T-helper 17 cell (primary cell): ENCODE measurements around the gene CRELD1. TPM values are rescaled to one million over a fixed set of nuclear protein-coding genes. Genes with fewer than 3 reads are reported as not detected.
A peak's percentile ranks its signal among the peaks of the same experiment; 100 is the strongest.
"Not testable (repeated sequence)": the region's sequence is repeated elsewhere in the genome, so short reads cannot be mapped to it uniquely, and the experiment has no call there.

ENCODE experiments used
- ATAC-seq: fragments of 150-1000 bp; cut with Tn5 transposase; 2 replicates; pipeline ENCODE4 v1.10.0; 2021; ENCODE audit warnings: mild to moderate bottlenecking, moderate library complexity
- DNase-seq, 3 donors: peaks; one replicate each; pipeline versions ENCODE4 v3.0.0 to v3.0.0-alpha.2; 2020 to 2021
- H3K9me3 ChIP-seq: one replicate; pipeline ENCODE4 v1.7.0; 2013; ENCODE audit warnings: low read length, mild to moderate bottlenecking; ENCODE audit not compliant: control insufficient read depth, poor library complexity, severe bottlenecking
- H3K27ac Mint-ChIP-seq: one replicate; pipeline ENCODE4 v1.8.0; 2022; ENCODE audit warnings: mild to moderate bottlenecking, moderate library complexity, mixed read lengths
- H3K27me3 Mint-ChIP-seq: one replicate; pipeline ENCODE4 v1.8.0; 2022; ENCODE audit warnings: mixed read lengths
- H3K36me3 Mint-ChIP-seq: one replicate; pipeline ENCODE4 v1.8.0; 2022; ENCODE audit warnings: low read depth, mixed read lengths
- H3K4me1 Mint-ChIP-seq: one replicate; pipeline ENCODE4 v1.8.0; 2022; ENCODE audit warnings: mild to moderate bottlenecking, mixed read lengths
- H3K4me3 Mint-ChIP-seq: one replicate; pipeline ENCODE4 v1.8.0; 2022; ENCODE audit warnings: mild to moderate bottlenecking, moderate library complexity, mixed read lengths
- total RNA-seq, 4 donors: library from RNA in 2 of 4; stranded (reverse) in 2 of 4; gene quantifications; one replicate each; pipeline ENCODE4 v1.2.3 and lab custom pipeline; 2022 to 2026

Gene CRELD1
- total RNA-seq, 2 donors from 2014 or later, result 15.5 to 20.0 TPM

DNA sequence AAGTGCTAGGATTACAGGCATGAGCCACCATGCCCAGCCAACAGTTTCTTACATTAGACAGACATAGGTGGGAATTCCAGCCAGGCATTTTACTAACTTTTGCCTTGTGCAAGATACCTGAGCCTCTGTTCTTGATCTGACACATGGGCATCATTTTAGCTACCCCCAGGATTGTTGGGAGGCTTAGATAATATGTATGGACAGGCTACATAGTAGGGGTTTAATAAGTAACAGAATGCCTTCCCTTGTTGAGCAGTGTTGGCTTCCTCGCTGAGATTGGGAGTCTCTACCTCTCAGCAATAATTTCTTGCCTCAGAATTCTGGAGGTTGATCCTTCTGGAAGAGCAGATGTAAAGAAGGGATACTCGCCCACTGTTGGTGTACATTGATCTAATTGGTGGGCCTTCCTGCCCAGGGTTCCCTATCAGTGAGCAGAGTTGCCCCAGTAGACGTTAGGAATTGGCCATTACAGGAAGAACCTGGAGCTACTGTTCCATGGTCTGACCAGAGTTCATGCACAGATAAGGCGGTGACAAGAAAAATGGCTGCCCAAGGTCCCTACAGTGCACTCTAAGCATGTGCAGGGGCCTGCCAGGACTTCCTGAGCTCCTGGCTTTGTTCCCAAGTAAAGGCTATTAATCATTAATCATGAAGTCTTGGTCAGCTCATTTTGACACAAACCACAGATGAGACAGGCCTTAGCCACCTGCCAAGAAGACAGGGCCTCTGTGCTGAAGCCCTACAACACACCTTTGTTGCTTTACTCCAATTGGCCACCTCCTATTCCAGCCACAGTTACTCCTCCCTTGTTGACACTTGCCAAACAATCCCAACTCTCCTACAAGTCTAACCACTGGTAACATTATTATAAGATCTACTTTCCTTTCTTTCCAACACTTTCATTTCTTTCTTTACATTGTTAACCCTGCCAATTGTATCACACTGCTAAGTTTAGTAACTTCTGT is 35.9 kb upstream of the CRELD1 start:
- no peaks in the 10 kb centered on the region for H3K9me3 ChIP-seq
- DNase-seq (no peak), ATAC-seq (no peak)
- Mint-ChIP-seq H3K36me3 (peaks cover 5% of the 10 kb centered on the region), H3K4me1 (peaks cover 46% of the 10 kb centered on the region), H3K4me3 (no peak overlapping the region), H3K27me3 (no peaks in the 10 kb centered on the region), H3K27ac (peak overlapping the region; percentile 63)

DNA sequence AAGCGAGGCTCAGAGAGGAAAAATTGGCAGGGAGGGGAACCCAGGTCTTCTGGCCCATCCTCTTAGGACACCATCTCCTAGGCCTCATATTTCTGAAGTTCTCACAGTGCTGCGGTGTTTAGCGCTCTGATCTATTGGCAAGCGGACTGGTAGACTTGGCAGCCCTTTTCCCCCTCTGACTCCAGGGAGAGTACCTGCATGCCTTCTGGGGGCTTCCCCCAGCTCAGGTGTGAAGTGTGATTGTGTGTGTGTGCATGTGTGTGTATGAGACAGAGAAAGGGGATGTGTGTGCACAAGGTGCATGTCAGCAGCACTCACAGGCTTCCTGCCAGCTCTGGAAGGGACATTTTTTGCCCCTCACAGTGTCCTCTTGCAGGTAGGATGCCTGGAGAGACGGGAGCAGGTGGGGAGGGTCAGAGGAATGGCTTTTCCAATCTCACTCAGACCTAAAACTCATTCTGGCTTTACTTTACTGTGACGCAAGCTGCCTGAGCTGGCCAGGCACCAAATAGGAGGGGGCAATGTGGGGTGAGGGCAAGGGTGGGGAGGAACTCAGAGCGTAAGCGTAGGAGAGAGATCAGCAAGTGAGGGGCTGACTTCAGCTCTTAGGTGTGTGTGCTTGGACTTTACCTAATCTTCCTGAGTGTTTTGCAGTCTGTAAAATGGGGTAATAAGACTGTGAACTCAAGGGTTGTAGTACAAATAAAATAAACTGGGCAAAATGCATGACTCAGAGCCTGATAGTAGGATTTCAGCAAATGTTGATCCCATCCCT is 35.0 kb upstream of the CRELD1 start:
- DNase-seq (no peak), ATAC-seq (no peak)
- no peak overlapping the region for H3K4me3 Mint-ChIP-seq
- no peaks in the 10 kb centered on the region for H3K36me3 Mint-ChIP-seq
- H3K27me3 Mint-ChIP-seq, result no peaks in the 10 kb centered on the region
- H3K9me3 ChIP-seq, result no peaks in the 10 kb centered on the region
- peak overlapping the region; percentile 63 for H3K27ac Mint-ChIP-seq
- H3K4me1 Mint-ChIP-seq, result peaks cover 50% of the 10 kb centered on the region

DNA sequence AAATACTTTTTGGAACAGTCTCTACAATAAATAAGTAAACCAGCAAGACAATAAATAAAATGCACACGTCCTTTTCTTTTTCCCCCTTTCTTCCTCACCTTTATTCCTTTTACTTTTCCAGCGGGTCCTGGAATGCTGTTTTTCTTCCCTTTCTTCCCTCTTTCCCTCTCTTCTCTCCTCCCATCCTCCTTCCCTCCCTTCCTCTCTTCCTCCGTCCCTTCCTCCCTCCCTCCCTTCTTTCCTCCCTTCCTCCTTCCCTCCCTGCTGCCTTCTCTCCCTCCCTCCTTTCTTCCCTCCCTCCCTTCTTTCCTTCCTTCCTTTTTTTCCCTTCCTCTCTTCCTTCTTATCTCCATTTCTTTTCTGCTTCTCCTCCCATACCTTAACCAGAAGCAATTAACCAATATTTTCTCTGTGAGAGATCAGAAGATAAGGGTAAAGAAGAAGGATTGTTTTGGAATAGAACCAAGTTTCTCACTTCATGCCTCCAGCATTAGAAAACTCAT is 34.3 kb upstream of the CRELD1 start:
- Mint-ChIP-seq H3K27me3 (no peaks in the 10 kb centered on the region), H3K27ac (no peak overlapping the region), H3K4me3 (no peak overlapping the region), H3K4me1 (peaks cover 51% of the 10 kb centered on the region), H3K36me3 (no peaks in the 10 kb centered on the region)
- H3K9me3 ChIP-seq, result no peaks in the 10 kb centered on the region
- ATAC-seq (no peak), DNase-seq (no peak)

DNA sequence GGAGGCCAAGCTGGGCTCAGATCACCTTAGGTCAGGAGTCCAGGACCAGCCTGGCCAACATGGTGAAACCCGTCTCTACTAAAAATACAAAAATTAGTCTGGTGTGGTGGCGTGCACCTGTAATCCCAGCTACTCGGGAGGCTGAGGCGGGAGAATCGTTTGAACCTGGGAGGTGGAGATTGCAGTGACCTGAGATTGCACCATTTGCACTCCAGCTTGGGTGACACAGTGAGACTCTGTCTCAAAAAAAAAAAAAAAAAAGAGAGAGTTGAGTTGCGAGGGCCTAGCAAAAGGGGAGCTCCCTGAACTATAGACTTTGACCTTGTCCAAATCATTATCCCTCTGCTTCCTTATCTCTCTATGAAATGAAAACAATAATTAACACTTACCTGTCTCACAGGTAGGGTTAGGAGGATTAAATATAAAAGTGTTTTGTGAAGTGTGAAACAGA is 32.6 kb upstream of the CRELD1 start:
- peak overlapping the region; percentile 79 for H3K4me3 Mint-ChIP-seq
- H3K27ac Mint-ChIP-seq, result peak overlapping the region; percentile 79
- H3K4me1 Mint-ChIP-seq, result peaks cover 41% of the 10 kb centered on the region
- H3K27me3 Mint-ChIP-seq, H3K9me3 ChIP-seq, ATAC-seq, DNase-seq, H3K36me3 Mint-ChIP-seq: not testable (repeated sequence)

DNA sequence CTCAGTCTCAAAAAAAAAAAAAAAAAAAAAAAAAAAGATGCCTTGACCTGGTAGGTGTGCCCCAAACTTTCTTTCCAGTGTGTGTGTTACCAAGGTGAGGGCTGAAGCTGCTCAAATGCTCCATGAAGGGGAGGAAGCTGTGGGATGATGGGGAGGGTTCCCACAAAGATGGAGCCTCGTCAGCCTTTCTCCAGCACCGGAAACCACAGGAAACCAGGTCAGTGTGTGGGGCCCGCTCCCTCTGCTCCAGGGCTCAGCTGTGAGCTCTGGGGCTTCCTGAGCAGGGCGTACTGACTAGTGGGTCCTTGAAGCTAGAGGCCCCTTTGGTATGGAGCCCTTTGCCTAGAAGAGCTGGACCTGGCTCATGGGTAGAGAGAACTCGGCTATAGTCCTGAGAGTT is 31.7 kb upstream of the CRELD1 start:
- peak in 1 of 3 donors; percentile 43 for DNase-seq
- peak; percentile 72 for ATAC-seq
- H3K4me3 Mint-ChIP-seq, result peak overlapping the region; percentile 79

DNA sequence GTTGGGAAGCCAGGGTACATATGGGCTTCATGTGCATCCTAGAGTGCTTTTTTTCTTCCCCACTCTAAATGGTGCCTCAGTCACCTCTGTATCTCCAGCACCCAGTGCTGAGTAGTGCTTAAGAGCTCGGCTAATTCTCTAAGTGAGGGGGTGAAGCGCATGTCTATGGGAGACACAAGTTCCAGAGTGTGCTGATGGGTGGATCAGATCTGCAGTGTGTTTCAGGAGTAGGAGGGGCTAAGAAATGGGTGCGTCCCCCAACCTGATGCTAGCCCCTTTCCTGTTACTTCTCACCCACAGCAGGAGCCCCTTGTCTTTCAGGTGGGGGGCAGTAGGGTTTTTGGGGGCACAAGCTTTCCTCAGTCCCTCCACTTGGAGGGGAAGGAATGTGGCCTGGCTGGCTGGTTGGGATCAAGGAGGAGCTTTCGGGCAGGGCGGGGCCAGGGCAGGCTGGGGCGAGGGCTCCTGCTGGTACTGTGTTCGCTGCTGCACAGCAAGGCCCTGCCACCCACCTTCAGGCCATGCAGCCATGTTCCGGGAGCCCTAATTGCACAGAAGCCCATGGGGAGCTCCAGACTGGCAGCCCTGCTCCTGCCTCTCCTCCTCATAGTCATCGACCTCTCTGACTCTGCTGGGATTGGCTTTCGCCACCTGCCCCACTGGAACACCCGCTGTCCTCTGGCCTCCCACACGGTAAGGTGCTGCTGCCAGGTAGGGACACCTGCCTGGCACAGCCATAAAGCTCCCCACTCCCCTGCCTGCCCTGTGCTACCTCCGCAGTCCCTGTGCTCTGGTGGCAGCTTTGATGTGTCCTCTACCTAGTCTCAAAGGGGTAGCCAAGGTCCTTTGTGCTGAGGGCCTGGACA is 31.0 kb upstream of the CRELD1 start, which contains the start of gene IL17RE:
IL17RE (plus strand) TSS at position 477 of the 866 bp plus-strand sequence; CDS start at position 562, 85 bp downstream.
- H3K36me3 Mint-ChIP-seq, result no peaks in the 10 kb centered on the region

More for the DNA sequence above, 31.7 kb upstream of the CRELD1 start:
- Mint-ChIP-seq H3K36me3 (no peaks in the 10 kb centered on the region), H3K4me1 (peaks cover 41% of the 10 kb centered on the region), H3K27ac (peak overlapping the region; percentile 79), H3K27me3 (no peaks in the 10 kb centered on the region)
- no peaks in the 10 kb centered on the region for H3K9me3 ChIP-seq

DNA sequence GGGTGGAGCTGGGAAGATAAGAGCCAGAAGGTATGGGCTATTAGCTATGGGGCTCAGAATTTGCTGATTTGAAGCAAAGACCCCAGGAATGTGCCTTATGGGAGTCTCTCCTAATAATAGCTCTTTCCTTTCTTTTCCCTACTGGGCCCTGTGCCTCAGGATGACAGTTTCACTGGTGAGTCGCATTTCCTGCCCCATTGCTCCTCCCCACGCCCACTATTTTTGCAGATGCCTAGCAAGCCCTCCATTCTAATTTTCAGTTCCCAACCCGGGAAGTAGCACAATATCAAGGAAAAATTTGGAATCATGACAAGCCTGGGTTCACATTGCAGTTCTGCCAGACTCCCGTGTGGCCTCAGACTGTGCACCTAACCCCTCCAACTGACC is 30.4 kb upstream of the CRELD1 start:
- H3K27me3 Mint-ChIP-seq, result no peaks in the 10 kb centered on the region
- peaks cover 39% of the 10 kb centered on the region for H3K4me1 Mint-ChIP-seq
- H3K9me3 ChIP-seq, result no peaks in the 10 kb centered on the region
- no peaks in the 10 kb centered on the region for H3K36me3 Mint-ChIP-seq
- peak overlapping the region; percentile 79 for H3K4me3 Mint-ChIP-seq
- H3K27ac Mint-ChIP-seq, result peak overlapping the region; percentile 79
- ATAC-seq (no peak), DNase-seq (no peak)

More for the DNA sequence above, 31.0 kb upstream of the CRELD1 start, which contains the start of gene IL17RE:
- peak within 1 kb of the TSS; percentile 79 for H3K27ac Mint-ChIP-seq
- H3K27me3 Mint-ChIP-seq, result no peaks in the 10 kb centered on the region
- peak within 1 kb of the TSS; percentile 79 for H3K4me3 Mint-ChIP-seq
- H3K4me1 Mint-ChIP-seq, result peaks cover 39% of the 10 kb centered on the region
- H3K9me3 ChIP-seq, result no peaks in the 10 kb centered on the region
- no peak for DNase-seq
- peak; percentile 84 for ATAC-seq

DNA sequence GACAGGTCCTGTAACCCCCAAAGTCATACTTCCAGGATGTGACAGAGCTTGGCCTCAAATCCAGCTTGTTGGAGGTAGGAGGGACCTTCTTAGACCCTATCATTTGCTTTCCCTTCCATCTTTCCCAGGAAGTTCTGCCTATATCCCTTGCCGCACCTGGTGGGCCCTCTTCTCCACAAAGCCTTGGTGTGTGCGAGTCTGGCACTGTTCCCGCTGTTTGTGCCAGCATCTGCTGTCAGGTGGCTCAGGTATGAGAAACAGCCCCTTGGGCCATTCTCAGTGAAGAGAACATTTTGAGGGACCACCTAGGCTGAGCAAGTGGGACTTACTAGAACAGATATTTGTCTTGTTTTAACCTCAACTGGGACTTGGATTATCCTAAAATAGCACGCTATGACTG is 29.7 kb upstream of the CRELD1 start:
- no peaks in the 10 kb centered on the region for H3K36me3 Mint-ChIP-seq
- H3K4me3 Mint-ChIP-seq, result peak overlapping the region; percentile 79
- H3K9me3 ChIP-seq, result no peaks in the 10 kb centered on the region
- DNase-seq, result no peak
- no peaks in the 10 kb centered on the region for H3K27me3 Mint-ChIP-seq
- no peak for ATAC-seq
- no peak overlapping the region for H3K27ac Mint-ChIP-seq
- peaks cover 38% of the 10 kb centered on the region for H3K4me1 Mint-ChIP-seq

DNA sequence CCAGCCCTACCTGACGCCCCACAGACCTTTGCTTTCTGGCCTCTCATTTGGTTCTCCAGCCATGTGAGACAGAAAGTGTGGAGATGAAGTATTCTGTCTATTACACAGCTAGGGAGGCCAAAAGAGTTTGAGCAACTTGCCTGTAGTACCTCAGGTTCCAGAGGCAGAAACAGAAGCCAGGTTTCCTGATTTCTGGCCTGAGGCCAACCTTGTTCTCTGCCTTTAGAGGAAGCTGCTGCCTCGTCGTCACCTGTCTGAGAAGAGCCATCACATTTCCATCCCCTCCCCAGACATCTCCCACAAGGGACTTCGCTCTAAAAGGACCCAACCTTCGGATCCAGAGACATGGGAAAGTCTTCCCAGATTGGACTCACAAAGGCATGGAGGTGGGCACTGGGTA is 27.2 kb upstream of the CRELD1 start:
- peaks cover 4% of the 10 kb centered on the region for H3K36me3 Mint-ChIP-seq
- no peaks in the 10 kb centered on the region for H3K27me3 Mint-ChIP-seq
- peaks cover 43% of the 10 kb centered on the region for H3K4me1 Mint-ChIP-seq
- DNase-seq (no peak), ATAC-seq (no peak)
- no peak overlapping the region for H3K27ac Mint-ChIP-seq
- H3K9me3 ChIP-seq, result no peaks in the 10 kb centered on the region
- H3K4me3 Mint-ChIP-seq, result no peak overlapping the region

DNA sequence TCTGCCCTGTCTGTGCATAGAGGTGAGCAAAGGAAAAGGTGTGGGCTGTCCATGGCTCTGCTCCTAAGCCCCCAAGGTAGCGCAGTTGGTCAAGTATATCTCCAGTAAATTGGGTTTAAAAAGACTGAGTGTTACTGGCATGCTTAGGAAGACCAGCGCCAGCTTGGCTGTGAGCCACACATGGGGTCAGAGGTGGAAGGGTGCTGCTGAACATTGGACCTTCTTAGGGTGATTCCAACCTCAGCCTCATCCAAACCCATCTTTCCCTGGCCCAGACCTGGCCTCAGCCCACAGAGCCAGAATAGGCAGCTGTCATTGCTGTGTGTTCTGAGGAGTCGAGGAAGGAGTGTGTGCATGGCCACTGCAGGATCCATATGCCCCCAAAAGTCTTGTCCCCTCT is 25.3 kb upstream of the CRELD1 start:
- H3K4me1 Mint-ChIP-seq, result peaks cover 37% of the 10 kb centered on the region
- H3K27me3 Mint-ChIP-seq, result no peaks in the 10 kb centered on the region
- H3K36me3 Mint-ChIP-seq, result peaks cover 7% of the 10 kb centered on the region
- H3K9me3 ChIP-seq, result no peaks in the 10 kb centered on the region
- H3K4me3 Mint-ChIP-seq, result no peak overlapping the region
- ATAC-seq (no peak), DNase-seq (no peak)
- peak overlapping the region; percentile 71 for H3K27ac Mint-ChIP-seq

DNA sequence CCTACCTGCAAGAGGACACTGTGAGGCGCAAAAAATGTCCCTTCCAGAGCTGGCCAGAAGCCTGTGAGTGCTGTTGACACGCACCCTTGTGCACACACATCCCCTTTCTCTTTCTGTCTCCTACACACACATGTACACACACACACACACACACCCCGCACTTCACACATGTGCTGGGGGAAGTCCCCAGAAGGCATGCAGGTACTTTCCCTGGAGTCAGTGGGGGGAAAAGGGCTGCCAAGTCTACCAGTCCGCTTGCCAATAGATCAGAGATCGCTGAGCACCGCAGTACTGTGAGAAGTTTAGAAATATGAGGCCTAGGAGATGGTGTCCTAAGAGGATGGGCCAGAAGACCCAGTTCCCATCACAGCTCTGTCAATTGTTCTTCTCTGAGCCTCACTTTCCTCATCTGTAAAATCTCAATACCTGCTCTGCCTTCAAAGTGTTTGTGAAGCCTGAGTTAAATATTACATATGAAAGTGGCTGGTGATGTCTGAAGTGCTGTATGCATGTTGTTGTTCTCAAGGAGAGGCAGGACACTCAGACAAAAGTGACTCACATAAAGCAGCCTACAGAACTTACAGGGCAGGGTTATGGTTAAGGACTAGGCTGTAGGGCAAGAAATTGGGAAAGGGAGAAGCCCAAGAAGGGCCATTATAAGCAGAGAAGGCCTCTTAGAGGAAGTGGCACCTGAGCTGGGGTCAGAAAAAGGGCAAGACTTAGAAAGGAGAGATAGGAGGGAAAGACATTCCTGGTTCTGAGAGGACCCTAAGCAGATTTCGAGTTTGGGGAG is 24.2 kb upstream of the CRELD1 start:
- DNase-seq (no peak), ATAC-seq (peak; percentile 62)
- Mint-ChIP-seq H3K36me3 (peaks cover 7% of the 10 kb centered on the region), H3K4me1 (peaks cover 29% of the 10 kb centered on the region), H3K27ac (peak overlapping the region; percentile 82), H3K4me3 (no peak overlapping the region), H3K27me3 (no peaks in the 10 kb centered on the region)
- H3K9me3 ChIP-seq, result no peaks in the 10 kb centered on the region

DNA sequence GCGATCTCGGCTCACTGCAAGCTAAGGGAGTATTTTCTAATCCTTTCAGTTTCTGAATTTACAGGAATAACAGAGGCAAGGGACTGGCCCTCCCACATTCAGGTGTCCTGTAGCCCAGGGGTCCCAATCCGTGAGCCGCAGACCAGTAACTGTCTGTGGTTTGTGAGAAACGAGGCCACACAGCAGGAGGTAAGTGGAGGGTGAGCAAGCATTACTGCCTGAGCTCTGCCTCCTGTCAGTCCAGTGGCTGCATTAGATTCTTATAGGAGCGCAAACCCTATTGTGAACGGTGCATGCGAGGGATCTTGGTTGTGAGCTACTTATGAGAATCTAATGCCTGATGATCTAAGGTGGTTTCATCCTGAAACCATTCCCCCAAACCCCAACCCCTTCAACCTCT is 21.8 kb upstream of the CRELD1 start:
- Mint-ChIP-seq H3K4me1 (peaks cover 29% of the 10 kb centered on the region), H3K36me3 (peaks cover 7% of the 10 kb centered on the region), H3K27ac (peak overlapping the region; percentile 49), H3K27me3 (no peaks in the 10 kb centered on the region), H3K4me3 (peak overlapping the region; percentile 81)
- DNase-seq (no peak), ATAC-seq (no peak)
- H3K9me3 ChIP-seq, result no peaks in the 10 kb centered on the region
